Activated CD4-positive, alpha-beta T cell treated with anti-CD3 and anti-CD28 coated beads, Interleukin-10, Interleukin-2, amounts not matched to agents 100 ng/mL and 50 ng/mL, durations not matched to agents 16 hours and 8 hours (primary cell): ENCODE data around the gene AIFM3.
"Not testable (repeated sequence)": the region's sequence is repeated elsewhere in the genome, so short reads cannot be mapped to it uniquely, and the experiment has no call there.

Source experiments
- DNase-seq: peaks from one replicate; pipeline ENCODE4 v3.0.0-alpha.2; 2020

Gene AIFM3

DNA sequence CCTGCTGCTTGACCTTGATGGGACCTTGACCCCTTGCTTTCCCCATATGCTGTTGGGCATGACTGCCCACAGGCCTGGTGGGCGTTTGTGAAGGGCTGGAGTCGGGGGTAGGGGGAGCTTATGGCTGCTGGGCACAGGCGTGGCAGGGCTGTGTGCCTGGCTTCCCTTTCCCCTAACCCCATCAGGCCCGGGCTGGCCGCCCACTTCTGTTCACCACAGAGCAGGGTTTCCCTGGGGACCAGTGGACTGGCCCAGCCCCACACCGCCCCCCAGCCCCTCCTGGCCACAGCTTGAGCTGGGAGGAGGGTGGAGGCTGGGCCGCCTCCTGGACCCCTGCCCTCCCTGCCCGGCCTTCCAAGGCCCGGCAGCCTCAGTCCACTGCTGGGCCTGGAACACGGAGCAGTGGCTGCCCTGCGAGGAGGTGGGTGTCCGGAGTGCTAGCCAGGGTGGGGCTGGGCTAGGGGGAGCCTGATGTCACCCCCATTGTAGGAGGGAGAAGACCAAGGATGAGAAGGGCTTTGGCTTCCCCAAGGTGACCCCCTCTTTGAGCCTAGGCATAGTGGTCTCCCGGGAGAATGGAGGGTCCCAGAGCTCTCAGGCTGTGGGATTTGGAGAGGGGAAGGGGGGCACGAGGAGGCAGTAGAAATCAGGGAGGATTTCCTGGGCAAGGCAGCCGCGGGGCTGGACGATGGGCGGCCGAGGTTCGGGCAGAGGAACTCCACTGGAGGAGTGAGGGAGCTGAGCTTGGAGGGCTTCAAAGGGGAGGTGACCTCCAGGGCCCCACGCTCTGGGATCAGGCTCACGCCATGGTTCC, at the start of gene AIFM3:
Gene AIFM3, plus strand, starts transcription at position 373 of the 814 bp plus-strand sequence. CDS start 690 bp downstream, outside the sequence.
- no peak for DNase-seq

- no peak for DNase-seq
Observed at GRCh38 chr22:20918663-20919218, 48.3 kb upstream of the AIFM3 start.

GRCh38 chr22:20919718-20920117, 47.3 kb upstream of the AIFM3 start:
- DNase-seq = no peak

DNA sequence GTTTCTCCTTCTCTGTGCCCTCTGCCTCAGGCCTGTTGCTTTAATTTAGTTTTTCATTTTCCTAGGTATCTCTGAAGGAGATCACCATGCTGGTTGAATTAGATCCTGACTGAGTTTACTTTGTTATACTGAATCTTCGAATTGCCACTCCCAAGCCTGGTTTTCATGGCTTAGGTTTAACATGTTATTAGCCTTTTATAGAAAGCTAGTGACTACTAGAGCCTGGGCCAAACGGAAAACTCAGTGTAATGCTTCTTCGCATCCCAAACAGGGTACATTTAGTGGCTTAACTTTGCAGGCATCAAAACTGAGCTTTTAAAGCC, 46.2 kb upstream of the AIFM3 start:
- no peak for DNase-seq

GRCh38 chr22:20922141-20922751, 44.8 kb upstream of the AIFM3 start:
- DNase-seq = no peak

- DNase-seq = no peak
Observed at GRCh38 chr22:20926243-20926642, 40.8 kb upstream of the AIFM3 start.

DNA sequence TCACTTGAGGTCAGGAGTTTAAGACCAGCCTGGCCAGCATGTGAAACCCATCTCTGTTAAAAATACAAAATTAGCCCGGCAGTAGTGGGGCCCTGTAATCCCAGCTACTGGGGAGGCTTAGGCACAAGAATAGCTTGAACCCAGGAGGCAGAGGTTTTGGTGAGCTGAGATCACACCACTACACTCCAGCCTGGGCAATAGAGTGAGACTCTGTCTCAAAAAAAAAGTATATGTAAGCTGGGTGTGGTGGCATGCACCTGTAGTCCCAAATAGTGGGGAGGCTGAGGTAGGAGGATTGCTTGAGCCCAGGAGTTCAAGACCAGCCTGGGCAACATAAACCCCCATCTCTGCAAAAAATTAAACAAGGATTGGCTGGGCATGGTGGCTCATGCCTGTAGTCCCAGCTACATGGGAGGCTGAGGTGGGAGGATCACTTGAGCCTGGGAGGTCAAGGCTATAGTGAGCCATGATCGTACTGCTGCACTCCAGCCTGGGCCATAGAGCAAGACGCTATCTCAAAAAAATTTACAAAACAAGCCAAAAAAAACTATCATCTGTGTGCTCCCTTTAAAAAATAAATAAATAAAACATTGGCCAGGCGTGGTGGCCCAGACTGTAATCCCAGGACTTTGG, 39.0 kb upstream of the AIFM3 start:
- DNase-seq = no peak

DNA sequence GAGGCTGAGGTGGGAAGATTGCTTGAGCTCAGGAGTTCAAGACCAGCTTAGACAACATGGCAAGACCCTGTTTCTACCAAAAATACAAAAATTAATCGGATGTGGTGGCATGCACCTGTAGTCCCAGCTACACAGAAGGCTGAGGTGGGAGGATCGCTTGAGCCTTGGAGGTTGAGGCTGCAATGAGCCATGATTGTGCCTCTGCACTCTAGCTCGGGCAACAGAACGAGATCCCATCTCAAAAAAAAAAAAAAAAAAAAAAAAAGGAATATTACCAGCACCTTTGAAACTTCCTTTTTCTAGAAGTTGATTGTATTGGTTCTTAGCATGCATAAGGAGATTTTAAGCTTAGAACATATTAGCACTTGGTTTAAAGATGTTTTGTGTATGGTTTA, 38.5 kb upstream of the AIFM3 start:
- no peak for DNase-seq

DNA sequence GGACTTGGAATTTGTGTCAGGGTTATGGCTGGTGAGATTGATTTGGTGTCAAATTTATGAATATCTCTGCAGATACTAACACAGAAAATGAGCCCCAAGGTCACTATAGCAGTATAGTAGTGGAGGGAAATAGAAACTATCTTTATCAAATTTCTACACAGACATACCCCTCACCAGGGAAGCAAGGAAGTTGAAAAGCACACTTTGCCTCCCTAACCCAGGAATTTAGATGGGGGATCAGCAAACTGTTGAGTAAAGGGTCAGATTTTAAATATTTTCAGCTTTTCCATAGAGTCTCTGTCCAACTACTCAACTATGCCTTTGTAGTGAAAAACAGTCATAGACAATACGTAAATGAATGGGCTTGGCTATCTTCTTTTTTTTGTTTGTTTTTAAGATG, 37.1 kb upstream of the AIFM3 start:
- DNase-seq = no peak

DNA sequence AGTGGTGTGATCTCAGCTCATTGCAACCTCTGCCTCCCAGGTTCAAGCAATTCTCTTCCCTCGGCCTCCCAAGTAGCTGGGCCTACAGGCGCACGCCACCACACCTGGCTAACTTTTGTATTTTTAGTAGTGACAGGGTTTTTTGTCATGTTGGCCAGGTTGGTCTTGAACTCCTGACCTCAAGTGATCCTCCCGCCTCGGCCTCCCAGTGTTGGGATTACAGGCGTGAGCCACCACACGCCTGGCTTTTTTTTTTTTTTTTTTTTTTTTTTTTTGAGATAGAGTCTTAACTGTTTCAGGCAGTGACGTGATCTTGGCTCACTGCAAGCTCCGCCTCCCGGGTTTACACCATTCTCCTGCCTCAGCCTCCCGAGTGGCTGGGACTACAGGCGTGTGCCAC, 36.6 kb upstream of the AIFM3 start:
- DNase-seq = not testable (repeated sequence)

GRCh38 chr22:20931126-20931654, 35.9 kb upstream of the AIFM3 start:
- DNase-seq = no peak

DNA sequence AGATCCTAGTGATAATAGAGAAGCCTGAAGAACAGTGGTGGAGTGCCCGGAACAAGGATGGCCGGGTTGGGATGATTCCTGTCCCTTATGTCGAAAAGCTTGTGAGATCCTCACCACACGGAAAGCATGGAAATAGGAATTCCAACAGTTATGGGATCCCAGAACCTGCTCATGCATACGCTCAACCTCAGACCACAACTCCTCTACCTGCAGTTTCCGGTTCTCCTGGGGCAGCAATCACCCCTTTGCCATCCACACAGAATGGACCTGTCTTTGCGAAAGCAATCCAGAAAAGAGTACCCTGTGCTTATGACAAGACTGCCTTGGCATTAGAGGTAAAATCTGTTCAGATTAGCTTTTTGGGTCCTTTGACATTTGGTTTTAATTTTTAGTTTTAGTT, 33.1 kb upstream of the AIFM3 start:
- no peak for DNase-seq

DNA sequence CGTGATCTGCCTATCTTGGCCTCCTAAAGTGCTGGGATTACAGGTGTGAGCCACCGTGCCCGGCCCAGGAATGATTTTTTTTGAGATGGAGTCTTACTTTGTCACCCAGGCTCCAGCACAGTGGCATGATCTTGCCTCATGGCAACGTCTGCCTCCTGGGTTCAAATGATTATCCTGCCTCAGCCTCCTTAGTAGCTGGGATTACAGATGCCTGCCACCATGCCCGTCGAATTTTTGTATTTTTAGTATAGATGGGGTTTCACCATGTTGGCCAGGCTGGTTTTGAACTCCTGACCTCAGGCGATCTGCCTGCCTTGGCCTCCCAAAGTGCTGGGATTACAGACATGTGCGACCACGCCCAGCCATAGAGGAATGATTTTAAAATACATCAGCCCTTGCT, 32.0 kb upstream of the AIFM3 start:
- DNase-seq = not testable (repeated sequence)

GRCh38 chr22:20935780-20936539, 31.1 kb upstream of the AIFM3 start:
- DNase-seq = not testable (repeated sequence)

DNA sequence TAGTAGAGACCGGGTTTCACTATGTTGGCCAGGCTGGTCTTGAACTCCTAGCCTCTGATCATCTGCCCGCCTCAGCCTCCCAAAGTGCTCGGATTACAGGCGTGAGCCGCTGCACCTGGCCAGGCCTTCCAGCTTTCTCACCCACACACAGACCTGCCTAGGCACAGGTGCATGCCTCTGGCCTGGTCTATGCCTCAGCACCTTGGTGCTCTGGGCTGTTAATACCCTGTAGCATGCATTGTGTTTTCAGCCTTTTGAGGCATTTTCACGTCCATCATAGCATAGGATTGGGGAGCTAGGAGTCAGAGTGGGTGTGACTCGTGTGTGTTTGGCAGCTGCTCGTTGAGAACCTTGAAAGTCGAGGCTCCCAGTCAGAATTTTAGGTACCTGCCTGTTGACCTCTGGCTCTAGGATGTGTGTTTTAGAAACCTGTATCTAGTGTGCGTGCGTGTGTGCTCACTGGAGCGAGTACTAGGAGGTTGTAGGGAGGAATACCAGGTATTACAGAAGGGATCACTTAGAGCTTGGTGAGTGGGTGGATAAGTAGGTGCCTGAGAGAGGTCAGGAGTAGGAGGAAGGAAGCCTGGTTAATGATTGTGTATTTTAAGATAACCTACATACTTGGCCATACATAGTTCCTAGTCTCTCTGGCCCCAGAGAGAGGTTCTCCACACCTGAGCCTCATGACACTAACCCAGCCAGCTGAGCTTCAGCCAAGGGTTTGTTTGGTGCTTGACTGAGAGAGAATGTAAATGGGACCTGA, 29.8 kb upstream of the AIFM3 start:
- no peak for DNase-seq

DNA sequence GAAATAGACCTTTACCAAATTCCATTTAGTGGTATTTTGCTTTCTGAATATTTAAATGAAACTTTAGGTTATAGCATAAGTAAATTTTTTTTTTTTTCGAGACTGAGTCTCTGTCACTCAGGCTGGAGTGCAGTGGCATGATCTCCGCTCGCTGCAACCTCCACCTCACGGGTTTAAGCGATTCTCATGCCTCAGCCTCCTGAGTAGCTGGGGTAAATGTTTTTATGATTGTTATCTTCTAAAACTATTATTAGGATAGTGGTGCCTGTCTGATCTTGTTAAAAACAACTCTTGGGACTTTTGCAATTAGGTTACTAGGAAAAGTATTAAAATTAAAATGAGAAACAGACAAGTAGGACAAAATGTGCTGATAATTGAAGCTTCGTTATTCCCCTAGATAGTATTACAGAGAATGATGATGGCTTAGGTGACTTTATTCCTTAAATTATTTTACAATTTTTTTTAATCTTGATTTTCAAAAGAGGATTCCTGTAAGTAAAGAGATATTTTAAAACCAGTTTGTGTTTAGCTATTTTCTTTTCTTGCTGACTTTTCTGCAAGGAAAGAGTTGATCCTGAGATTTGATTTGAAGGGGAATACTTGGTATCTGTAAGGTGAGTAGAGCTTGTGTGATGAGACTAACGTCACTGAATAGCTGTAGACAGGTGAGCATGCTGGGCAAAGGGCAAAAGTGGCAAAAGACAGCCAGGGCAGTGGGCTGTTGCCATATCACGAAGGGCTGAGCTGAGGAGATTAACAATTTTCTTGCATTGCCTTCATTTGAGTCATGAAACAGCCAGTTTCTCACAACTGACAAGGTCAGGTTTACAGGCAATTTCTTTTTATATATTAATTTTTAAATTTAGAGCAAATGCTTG, 29.0 kb upstream of the AIFM3 start:
- DNase-seq = no peak

GRCh38 chr22:20939457-20940185, 27.4 kb upstream of the AIFM3 start:
- DNase-seq = not testable (repeated sequence)

DNA sequence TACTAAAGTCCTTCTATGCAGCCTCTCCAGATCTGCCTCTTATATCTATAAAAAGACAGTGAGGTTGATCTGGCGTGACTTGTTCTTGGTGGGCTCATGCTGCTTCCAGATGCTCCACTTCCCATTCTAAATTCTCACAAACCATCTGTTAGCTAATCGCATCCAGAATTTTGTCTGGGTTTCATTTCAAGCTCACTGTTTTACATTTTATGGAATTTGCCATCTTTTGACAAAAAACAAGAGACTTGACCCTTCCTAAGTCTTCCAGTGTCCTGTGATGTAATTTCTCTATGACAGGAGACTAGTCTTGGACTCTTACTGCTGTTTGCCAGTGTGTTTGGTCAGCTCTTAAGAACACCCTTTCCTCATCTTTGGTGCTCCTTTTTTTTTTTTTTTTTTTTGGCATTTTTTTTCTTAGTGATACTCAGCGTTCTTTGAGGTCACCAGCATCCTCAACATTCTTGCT, 26.8 kb upstream of the AIFM3 start:
- DNase-seq = no peak

GRCh38 chr22:20940904-20941385, 26.1 kb upstream of the AIFM3 start:
- DNase-seq = no peak
